SK-N-SH treated with all-trans-retinoic acid at 6 μM for 48 hours (cell line): Measurements from ENCODE around the gene HES4.

Source experiments
- CSDC2 ChIP-seq: fragments of 250-450 bp; sonication (Bioruptor Pico); IDR thresholded peaks from 2 replicates; pipeline ENCODE4 v1.5.0; 2020; ENCODE audit warnings: mild to moderate bottlenecking, moderate library complexity
- OSR1 ChIP-seq: fragments of 250-450 bp; sonication (Bioruptor Pico); IDR thresholded peaks from 2 replicates; pipeline ENCODE4 v1.8.0; 2022; ENCODE audit warnings: moderate library complexity, mild to moderate bottlenecking, inconsistent platforms
- RARB ChIP-seq: fragments of 250-450 bp; sonication (Bioruptor Pico); IDR thresholded peaks from 2 replicates; pipeline ENCODE4 v1.8.0; 2021; ENCODE audit warnings: mild to moderate bottlenecking, moderate library complexity
- ZC3H10 ChIP-seq: fragments of 250-450 bp; sonication (Bioruptor Pico); IDR thresholded peaks from 2 replicates; pipeline ENCODE4 v1.5.1; 2021; ENCODE audit warnings: mild to moderate bottlenecking, moderate library complexity
- ZFP3 ChIP-seq: fragments of 250-450 bp; sonication (Bioruptor Pico); IDR thresholded peaks from 2 replicates; pipeline ENCODE4 v1.5.0; 2020; ENCODE audit warnings: mild to moderate bottlenecking, moderate library complexity
- ZNF565 ChIP-seq: fragments of 450-650 bp; formaldehyde crosslinking; conservative IDR thresholded peaks from 2 replicates; pipeline ENCODE4 v1.5.0; 2020; ENCODE audit warnings: low read depth, mild to moderate bottlenecking, moderate library complexity
- ZNF8 ChIP-seq: fragments of 450-650 bp; formaldehyde crosslinking; IDR thresholded peaks from 2 replicates; pipeline ENCODE4 v1.5.0; 2020; ENCODE audit warnings: mild to moderate bottlenecking, moderate library complexity
- TF ChIP-seq, protein P1 (sequence below): fragments of 250-450 bp; sonication (Bioruptor Pico); IDR thresholded peaks from 2 replicates; pipeline ENCODE4 v1.5.0; 2020; ENCODE audit warnings: mild to moderate bottlenecking, moderate library complexity
- TF ChIP-seq, protein P2 (sequence below): fragments of 250-450 bp; sonication (Bioruptor Pico); IDR thresholded peaks from 2 replicates; pipeline ENCODE4 v1.8.0; 2021; ENCODE audit warnings: low read depth, mild to moderate bottlenecking, moderate library complexity, borderline replicate concordance

DNA sequence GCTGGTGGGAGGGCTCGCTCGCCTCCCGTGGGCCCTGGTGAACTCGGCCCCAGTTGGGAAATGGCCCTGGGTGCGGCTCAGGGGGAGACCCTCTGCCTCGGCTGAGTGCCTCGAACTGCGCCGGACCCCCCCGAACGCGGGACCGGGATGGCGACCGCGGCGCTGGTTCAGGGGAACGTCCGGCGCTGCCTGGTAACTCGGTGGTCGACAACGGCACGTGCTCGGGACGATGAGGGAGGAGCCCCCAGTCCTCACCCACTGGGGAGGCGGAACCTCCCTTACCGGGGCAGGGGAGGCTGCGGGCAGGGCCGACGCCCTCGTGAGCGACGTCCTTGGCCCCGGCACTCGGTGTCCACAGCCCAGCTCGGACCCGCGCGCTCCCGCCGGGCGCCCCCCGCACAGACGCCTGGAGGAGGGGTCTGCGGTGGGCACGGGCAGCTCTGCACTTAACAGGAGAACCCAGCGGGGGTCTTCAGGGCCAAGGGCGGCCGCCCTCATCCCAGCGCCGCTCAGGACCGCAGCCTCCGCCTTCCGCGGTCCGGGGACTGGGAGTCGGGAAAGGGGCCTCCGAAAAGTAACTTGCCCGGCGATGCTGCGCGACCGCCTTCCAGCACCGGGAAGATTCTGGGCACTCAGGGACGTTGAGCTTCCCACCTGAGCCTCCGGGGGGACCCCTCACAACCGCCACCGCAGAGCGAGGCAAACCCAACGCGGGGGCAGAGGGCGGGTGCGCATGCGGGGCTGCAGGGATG lies 1.7 kb downstream of the HES4 start:
- TF ChIP-seq RARB (CRISPR knock-in tag) (no peak), OSR1 (no peak), CSDC2 (no peak), ZC3H10 (no peak), ZFP3 (CRISPR knock-in tag) (no peak), ZNF565 (no peak), ZNF8 (no peak)
- TF ChIP-seq, protein P1, sequence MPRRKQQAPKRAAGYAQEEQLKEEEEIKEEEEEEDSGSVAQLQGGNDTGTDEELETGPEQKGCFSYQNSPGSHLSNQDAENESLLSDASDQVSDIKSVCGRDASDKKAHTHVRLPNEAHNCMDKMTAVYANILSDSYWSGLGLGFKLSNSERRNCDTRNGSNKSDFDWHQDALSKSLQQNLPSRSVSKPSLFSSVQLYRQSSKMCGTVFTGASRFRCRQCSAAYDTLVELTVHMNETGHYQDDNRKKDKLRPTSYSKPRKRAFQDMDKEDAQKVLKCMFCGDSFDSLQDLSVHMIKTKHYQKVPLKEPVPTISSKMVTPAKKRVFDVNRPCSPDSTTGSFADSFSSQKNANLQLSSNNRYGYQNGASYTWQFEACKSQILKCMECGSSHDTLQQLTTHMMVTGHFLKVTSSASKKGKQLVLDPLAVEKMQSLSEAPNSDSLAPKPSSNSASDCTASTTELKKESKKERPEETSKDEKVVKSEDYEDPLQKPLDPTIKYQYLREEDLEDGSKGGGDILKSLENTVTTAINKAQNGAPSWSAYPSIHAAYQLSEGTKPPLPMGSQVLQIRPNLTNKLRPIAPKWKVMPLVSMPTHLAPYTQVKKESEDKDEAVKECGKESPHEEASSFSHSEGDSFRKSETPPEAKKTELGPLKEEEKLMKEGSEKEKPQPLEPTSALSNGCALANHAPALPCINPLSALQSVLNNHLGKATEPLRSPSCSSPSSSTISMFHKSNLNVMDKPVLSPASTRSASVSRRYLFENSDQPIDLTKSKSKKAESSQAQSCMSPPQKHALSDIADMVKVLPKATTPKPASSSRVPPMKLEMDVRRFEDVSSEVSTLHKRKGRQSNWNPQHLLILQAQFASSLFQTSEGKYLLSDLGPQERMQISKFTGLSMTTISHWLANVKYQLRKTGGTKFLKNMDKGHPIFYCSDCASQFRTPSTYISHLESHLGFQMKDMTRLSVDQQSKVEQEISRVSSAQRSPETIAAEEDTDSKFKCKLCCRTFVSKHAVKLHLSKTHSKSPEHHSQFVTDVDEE (CRISPR knock-in tag): no peak
- TF ChIP-seq, protein P2, sequence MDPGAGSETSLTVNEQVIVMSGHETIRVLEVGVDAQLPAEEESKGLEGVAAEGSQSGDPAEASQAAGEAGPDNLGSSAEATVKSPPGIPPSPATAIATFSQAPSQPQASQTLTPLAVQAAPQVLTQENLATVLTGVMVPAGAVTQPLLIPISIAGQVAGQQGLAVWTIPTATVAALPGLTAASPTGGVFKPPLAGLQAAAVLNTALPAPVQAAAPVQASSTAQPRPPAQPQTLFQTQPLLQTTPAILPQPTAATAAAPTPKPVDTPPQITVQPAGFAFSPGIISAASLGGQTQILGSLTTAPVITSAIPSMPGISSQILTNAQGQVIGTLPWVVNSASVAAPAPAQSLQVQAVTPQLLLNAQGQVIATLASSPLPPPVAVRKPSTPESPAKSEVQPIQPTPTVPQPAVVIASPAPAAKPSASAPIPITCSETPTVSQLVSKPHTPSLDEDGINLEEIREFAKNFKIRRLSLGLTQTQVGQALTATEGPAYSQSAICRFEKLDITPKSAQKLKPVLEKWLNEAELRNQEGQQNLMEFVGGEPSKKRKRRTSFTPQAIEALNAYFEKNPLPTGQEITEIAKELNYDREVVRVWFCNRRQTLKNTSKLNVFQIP (CRISPR knock-in tag): no peak
